ENCODE measurements around the gene CD80.

The CD80 gene

DNA sequence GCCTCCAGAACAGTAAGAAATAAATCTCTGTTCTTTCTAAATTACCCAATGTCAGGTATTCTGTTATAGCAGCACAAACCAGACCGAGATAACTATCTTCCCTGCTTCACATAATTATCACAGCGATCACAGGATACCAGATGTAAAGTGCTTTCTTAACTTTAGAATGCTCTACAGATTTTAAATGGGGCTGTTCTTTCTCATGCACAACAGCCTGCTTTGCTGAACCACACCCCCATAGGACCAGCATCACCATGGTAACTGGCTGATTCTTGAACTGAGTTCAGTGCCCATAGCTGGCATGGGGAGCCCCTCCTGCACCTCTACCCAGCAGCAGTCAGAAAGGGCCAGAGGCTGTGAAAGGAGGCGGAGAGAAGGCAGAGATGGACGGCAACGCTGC, 7.8 kb downstream of the CD80 start:
- DNase-seq = no peak
- TF ChIP-seq, protein P1, sequence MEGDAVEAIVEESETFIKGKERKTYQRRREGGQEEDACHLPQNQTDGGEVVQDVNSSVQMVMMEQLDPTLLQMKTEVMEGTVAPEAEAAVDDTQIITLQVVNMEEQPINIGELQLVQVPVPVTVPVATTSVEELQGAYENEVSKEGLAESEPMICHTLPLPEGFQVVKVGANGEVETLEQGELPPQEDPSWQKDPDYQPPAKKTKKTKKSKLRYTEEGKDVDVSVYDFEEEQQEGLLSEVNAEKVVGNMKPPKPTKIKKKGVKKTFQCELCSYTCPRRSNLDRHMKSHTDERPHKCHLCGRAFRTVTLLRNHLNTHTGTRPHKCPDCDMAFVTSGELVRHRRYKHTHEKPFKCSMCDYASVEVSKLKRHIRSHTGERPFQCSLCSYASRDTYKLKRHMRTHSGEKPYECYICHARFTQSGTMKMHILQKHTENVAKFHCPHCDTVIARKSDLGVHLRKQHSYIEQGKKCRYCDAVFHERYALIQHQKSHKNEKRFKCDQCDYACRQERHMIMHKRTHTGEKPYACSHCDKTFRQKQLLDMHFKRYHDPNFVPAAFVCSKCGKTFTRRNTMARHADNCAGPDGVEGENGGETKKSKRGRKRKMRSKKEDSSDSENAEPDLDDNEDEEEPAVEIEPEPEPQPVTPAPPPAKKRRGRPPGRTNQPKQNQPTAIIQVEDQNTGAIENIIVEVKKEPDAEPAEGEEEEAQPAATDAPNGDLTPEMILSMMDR (IDR thresholded peaks at IDR 0.05; ENCODE audit: low read depth, low read length, missing control alignments) = no peak
- Histone ChIP-seq H3K36me3 (replicated peaks) (no peaks in the 10 kb centered on the region), H3K4me3 (ENCODE audit: low read depth, low read length) (no peak overlapping the region), H3K27me3 (replicated peaks) (no peaks in the 10 kb centered on the region), H3K27ac (no peak overlapping the region)
- in situ Hi-C loops (cut with HindIII; ENCODE audit: low pct_ligation_motif_present, low sequenced_read_pairs) = no loop called here

GRCh38 chr3:119550192-119550910, 9.1 kb downstream of the CD80 start:
- no peak overlapping the region for H3K4me3 ChIP-seq (ENCODE audit: low read depth, low read length)
- no peaks in the 10 kb centered on the region for H3K27me3 ChIP-seq (replicated peaks)
- H3K36me3 ChIP-seq (replicated peaks) = no peaks in the 10 kb centered on the region
- TF ChIP-seq, protein P1 (IDR thresholded peaks at IDR 0.05; ENCODE audit: low read depth, low read length, missing control alignments) = no peak
- no peak overlapping the region for H3K27ac ChIP-seq
- in situ Hi-C loops (cut with HindIII; ENCODE audit: low pct_ligation_motif_present, low sequenced_read_pairs) = no loop called here
- no peak for DNase-seq

- in situ Hi-C loops (cut with HindIII; ENCODE audit: low pct_ligation_motif_present, low sequenced_read_pairs) = no loop called here
- DNase-seq = no peak
- H3K27ac ChIP-seq = no peak overlapping the region
- H3K4me3 ChIP-seq (ENCODE audit: low read depth, low read length) = no peak overlapping the region
- TF ChIP-seq, protein P1 (IDR thresholded peaks at IDR 0.05; ENCODE audit: low read depth, low read length, missing control alignments) = no peak
- no peaks in the 10 kb centered on the region for H3K36me3 ChIP-seq (replicated peaks)
- no peaks in the 10 kb centered on the region for H3K27me3 ChIP-seq (replicated peaks)
These were observed 11.1 kb downstream of the CD80 start for GRCh38 chr3:119548341-119548740.

DNA sequence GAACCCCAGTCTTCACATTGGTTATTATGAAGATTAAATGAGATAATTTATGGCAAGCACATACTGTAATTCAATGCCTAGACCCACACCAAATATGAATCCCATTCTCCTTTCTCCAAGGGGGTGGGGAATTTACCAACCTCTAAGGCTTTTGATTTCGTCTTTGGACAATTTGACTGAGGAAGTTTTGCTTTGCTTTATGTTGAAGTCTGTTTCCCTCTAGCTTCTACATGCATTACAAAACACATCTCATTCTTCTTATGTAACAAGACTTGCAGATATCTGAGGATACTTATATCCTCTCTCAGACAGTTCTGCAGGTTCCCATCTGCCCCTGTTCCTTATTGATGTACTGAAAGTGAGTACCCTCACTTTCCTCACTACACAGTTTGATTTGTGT, 12.2 kb downstream of the CD80 start:
- Histone ChIP-seq H3K27me3 (replicated peaks) (no peaks in the 10 kb centered on the region), H3K36me3 (replicated peaks) (no peaks in the 10 kb centered on the region), H3K27ac (no peak overlapping the region), H3K4me3 (ENCODE audit: low read depth, low read length) (no peak overlapping the region)
- in situ Hi-C loops (cut with HindIII; ENCODE audit: low pct_ligation_motif_present, low sequenced_read_pairs) = no loop called here
- TF ChIP-seq, protein P1 (IDR thresholded peaks at IDR 0.05; ENCODE audit: low read depth, low read length, missing control alignments) = no peak
- no peak for DNase-seq

GRCh38 chr3:119543147-119543546, 16.3 kb downstream of the CD80 start:
- Histone ChIP-seq H3K27me3 (replicated peaks) (peaks cover 1% of the 10 kb centered on the region), H3K27ac (no peak overlapping the region), H3K4me3 (ENCODE audit: low read depth, low read length) (no peak overlapping the region), H3K36me3 (replicated peaks) (no peaks in the 10 kb centered on the region)
- TF ChIP-seq, protein P1 (IDR thresholded peaks at IDR 0.05; ENCODE audit: low read depth, low read length, missing control alignments) = no peak
- DNase-seq = no peak
- in situ Hi-C loops (cut with HindIII; ENCODE audit: low pct_ligation_motif_present, low sequenced_read_pairs) = no loop called here

Data from brain microvascular endothelial cell (primary cell).